GM21528 (cell line): ENCODE data around the gene ALDH7A1.
"Not testable (repeated sequence)": the region's sequence is repeated elsewhere in the genome, so short reads cannot be mapped to it uniquely, and the experiment has no call there.

Source experiments
- ATAC-seq: cut with Tn5 transposase; IDR thresholded peaks from one replicate; pipeline ENCODE4 v1.9.1; 2021; ENCODE audit warnings: mild to moderate bottlenecking, moderate library complexity; ENCODE audit not compliant: unreplicated experiment, low FRiP score

Gene ALDH7A1

DNA sequence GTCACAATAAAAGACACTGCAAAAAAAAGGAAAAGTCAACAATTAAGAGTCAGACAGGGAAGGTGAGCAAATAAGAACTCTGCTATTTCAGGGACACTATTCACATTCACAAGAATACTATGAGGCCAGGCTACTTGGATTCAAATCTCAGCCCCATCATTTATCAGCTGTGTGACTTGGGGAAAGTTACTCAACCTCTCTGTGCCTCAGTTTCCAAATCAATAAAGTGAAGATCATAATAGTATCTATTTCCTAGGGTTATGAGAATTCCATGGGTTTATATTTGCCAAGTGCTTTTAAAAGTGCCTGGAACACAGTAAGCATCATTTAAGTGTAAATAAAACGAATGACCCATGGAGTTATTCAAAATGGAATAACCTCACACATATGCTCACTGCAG, 56.4 kb downstream of the ALDH7A1 start:
- no peak for ATAC-seq

DNA sequence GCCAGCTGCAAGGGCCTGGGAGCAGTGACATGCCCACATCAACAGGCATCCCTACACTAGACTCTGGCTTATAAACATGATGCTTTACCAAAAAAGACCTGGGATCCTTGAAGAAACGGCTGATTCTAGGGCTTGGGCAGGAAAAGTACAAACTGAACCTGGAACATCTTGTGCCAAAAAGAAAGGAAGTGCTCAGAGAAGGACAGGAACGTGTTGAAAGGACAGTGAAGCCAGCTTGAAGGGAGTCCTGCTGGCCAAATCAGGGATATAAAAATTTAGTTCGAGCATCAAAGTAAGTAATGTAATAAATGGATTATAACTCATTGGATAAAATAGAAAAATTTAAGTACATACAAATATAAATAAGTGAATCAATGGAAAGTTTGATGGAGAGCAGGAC, 58.1 kb downstream of the ALDH7A1 start:
- ATAC-seq, result no peak

DNA sequence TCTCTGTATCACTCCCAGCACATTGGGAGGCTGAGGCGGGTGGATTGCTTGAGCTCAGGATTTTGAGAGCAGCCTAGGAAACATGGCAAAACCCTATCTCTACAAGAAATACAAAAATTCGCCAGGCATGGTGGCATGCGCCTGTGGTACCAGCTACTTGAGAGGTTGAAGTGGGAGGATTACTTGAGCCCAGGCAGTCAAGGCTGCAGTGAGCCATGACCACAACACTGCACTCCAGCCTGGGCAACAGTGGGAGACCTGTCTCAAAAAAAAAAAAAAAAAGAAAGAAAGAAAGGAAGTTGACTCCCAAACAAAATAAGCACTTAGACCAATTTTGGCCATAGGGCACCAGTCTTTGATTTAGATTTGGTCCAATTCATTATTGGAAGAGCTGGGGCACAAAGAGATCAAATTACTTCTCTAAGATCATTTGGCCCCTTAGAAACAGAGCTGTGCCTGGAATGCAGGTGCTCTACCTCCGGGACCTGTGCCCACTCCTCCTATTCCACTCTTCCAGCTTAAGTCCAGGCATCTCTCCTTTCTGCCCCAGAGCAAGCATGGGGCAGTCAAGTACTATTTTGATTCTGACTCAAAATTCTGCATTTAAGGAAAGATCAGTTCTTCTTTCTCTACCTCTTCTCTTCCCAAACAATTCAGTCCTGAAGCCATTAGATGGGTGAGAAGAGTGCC, 59.0 kb downstream of the ALDH7A1 start:
- no peak for ATAC-seq

DNA sequence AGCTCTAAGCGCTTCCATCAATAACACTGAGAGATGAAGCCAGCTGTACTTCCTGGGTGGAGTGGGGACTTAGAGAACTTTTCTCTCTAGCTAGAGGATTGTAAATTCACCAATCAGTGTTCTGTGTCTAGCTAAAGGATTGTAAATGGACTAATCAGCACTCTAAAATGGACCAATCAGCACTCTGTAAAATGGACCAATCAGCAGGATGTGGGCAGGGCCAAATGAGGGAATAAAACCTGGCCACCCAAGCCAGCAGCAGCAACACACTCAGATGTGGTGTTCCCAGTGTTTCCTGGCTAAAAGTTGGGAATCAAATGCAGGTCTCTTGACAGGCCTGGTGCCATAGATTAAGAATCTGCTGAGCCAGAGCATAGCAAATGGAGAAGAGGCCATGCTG, 60.5 kb downstream of the ALDH7A1 start:
- no peak for ATAC-seq

DNA sequence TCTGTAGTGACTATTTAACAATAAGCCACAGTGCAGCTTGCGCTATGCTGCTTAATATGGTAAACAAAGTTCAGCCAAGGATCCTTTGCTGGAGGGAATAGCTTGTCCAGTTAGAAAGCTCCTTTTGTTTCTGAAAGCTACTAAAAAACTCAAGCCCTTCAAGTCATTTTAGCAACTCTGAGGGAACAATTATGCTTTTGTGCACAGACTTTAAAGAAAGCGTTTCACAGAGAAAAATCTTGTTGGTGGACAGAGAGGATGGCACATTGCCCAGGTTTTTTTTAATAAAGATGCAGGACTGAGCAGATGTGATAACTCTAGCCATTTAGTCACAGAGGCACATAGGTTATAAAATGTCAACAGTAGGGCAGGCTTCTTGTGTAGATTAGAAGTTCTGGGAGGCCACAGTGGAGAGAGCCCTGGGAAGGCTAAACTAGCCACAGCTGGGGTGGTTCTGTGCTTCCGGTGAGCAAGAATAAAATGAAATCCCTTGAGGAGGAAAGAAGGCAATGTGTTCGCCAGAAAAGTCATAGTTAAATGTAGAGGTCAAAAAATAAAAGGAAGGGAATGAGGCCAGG, 63.4 kb downstream of the ALDH7A1 start:
- no peak for ATAC-seq

DNA sequence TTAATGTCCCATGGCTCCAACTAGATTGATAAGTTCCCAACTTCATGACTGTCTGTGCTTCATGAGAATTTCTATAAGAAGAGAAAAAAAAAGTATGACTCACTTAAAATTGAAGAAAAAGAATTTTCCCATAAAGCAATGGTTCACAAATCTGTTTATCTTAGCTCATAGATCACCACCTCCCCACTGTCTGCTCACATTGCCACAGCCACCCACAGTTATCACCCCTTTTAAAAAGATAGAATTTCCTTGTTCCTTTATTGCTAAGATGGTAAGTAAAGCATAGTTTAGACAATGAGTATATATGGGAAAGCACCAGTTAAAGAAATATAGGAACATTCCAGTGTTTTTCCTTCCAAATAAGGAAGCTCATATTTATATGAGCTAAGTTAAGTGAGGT, 67.1 kb downstream of the ALDH7A1 start:
- ATAC-seq, result no peak

DNA sequence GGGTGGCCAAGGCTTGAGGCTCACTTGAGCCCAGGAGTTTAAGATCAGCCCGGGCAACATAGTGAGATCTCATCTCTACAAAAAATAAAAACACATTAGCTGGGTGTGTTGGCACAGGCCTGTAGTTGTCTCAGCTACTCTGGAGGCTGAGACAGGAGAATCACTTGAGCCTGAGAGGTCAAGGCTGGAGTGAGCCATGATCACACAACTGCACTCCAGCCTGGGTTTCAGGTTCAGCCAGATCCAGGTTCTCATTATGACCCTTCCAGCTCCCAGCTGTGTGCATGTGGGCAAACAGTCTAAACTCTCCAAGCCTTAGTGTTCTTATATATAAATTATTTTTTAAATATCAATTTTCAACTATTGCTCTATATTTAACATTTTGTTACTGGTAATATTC, 67.9 kb downstream of the ALDH7A1 start:
- ATAC-seq, result no peak

DNA sequence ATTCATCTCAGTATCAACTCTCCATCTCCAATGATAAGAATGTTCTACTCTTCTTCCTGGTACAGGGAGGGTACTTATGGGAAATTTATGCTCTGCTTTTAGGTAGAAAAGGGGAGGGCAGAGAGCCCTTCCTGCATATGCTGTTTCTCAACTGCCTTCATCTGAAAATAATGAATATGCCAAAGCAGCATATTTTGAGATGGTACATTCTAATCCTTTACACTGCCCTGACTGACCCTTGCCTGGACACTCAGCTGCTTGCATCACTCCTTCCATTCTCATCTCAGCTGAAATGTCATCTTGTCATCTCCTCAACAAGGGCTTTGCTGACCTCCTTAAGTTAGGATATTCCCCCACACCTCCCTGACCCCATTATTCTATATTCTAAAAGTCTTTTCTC, 68.5 kb downstream of the ALDH7A1 start:
- no peak for ATAC-seq

DNA sequence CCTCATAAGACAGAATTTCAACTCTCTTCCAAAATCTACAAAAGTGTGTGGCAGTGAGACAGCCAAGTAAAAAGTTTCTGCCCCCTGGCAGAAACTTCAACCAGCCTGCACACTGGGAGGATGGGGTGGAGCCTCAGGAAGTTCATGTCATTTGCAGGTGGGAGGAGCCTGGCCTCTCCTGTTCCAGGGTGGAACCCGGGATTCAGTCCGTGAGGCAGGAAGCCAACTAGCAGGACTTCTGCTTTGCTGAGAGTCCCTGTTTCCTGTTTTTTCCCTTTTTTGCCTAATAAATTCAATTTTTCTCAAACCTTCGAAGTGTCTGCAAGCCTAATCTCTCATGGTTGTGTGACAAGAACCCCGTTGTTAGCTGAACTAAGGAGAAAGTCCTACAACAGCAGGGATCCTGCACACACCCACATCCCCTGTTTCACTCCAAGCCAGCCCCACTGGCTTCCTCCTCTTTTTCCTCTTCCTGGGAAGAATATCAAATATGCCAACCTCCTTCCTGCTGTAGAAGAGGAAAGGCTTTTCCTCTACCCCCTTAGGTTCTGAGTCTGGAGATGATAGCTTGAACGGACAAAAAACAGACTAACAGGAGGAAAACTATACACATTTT, 69.3 kb downstream of the ALDH7A1 start:
- no peak for ATAC-seq

DNA sequence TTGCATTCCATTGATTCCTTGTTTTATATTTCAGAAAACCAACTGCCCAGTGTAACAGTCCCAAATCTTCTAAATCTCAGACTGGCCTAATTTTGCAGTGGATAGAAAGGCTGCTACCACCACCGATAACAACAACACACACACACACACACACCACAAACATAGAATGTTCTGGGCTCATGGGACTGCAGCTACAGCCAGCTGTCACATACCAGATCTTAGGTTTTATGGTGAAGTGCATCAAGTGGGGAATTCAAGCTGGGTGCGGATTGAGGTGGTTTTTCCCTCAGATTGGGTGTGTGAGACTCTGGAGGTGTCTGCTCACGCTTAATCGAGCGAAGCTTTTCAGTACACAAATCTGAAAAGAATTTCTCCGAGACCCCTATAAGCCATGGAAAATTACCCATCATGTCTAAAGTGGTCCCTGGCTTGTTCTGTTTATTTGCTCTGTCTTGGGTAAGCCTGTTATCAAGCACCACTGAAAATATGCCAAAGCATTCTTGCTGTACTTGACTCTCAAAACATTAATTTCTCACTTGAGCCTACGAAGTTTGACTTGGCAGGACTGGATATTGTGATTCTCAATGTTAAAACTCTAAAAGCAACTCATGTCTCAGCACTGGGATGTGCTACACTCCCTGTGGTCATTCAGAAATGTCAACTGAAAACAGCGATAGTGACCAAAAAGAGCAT, 71.1 kb downstream of the ALDH7A1 start:
- ATAC-seq, result no peak

DNA sequence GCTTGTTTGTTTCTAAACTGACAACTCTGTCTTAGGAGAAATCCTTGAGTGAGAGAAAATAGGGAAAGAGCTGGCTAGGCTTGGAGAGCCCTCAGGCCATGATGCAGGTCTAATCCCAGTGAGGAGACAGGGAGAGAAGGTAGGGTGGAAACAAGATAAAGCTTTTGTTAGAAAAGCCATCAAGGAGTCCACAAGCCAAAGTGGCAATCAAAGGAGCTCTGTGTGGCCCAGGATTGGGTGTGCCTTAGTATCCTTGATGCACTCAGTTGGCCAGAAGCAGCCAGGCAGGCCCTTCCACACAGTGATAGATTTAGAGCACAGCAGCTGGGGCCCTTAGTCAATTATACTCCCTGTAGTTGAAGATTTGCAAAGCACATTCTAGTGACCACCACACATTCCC, 73.9 kb downstream of the ALDH7A1 start:
- ATAC-seq, result no peak

DNA sequence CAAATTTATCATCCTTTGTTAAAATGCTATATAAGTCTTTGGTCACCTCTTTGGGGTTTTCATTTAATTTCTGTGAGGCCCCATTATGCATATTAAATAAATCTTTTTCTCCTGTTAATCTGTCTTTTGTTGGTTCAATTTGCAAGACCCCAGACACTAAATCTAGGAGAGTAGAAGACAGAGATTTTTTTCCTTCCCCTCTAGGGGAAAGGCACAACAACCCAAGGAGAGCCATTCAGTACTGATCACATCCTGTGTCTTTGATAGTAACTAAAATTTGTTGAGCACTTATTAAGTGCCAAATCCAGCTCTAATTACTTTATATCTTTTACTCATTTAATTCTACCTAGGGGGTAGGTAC, 74.4 kb downstream of the ALDH7A1 start:
- no peak for ATAC-seq

DNA sequence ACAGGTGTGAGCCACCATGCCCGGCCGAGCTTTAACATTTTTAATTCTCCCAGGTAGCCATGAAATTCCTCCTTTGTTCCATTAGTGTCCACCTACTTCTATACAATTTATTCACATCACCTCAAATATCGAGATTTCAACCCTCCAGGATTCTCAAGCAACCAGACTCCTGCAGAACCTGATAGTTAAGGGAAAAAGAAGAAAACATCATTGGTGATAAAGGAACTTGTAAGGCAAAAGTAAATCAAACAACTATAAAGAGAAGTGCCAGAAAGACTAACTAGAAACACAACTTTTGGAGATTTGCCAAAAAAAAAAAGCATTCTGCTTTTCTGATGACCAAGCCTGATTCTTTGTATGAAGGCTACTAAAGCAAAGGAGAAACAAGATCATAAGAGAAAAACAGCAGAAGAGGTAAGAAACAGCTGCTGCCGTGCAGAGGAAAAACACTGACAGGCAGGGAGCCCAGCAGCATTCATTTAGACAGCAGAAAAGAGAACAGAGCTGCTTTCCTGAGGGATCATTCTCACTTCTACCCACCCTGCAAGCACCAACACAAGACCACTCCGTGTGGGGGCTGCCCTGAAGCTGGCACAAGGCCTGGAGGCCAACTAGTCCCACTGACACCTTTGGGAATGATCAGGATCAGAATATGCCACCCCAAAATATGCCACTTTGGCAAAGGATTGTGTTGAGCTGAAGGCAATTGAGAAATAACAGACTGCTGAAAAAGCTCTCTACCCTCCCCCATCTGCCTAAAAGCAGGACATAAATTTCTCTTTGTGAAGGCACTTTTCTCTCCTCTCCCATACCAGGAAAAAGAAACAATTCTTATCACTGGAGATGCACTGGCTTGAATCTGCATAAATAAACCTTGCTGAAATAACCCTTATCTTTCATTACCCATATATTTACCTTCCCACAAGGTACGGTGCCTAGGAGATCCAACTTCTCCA, 75.1 kb downstream of the ALDH7A1 start:
- ATAC-seq, result no peak

DNA sequence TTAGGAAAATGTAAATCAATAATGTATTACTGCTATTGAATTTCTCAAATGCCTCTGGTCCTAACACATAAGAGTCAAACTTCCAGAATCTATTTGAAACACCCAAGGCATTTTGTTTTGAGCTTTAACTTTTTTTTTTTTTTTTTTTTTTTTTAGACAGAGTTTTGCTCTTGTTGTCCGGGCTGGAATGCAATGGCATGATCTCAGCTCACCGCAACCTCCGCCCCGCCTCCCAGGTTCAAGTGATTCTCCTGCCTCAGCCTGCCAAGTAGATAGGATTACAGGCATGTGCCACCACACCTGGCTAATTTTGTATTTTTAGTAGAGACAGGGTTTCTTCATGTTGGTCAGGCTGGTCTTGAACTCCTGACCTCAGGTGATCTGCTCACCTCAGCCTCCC, 75.8 kb downstream of the ALDH7A1 start:
- not testable (repeated sequence) for ATAC-seq

DNA sequence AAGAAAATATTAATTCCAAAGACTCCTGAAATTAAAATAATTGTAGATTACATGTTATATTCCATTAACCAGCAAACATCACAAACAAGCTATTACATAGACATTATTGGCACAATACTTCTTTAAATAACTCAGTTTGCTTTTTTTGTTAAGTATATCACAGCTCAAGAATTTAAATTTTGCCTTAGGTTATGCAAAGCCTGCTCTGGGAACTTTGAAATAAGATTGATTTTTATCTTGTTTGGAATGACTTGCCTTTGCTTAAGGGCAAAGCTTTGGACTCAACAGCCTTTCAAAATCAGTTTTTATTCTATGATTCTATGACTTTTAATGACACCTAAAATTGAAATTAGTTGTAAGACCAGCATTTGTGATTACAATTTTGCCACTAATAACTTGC, 78.2 kb downstream of the ALDH7A1 start:
- ATAC-seq, result no peak

DNA sequence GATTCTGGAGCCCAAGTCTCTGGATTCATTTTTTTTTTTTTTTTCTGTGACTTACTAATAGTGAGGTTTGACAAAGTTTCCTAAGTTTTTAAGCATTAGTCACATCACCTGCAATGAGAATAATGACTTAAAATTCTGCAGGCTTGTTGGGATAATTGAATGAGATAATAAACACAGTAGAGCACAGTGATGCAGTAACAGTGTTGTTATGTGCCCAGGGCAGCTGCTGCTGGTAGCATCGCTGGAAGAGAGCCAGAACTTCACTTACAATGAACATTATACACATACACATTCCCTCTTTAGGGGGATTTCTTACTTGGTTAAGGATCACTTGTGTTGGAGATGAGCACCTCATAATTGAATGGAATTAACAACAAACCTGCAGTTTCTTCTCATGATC, 78.9 kb downstream of the ALDH7A1 start:
- ATAC-seq, result no peak

DNA sequence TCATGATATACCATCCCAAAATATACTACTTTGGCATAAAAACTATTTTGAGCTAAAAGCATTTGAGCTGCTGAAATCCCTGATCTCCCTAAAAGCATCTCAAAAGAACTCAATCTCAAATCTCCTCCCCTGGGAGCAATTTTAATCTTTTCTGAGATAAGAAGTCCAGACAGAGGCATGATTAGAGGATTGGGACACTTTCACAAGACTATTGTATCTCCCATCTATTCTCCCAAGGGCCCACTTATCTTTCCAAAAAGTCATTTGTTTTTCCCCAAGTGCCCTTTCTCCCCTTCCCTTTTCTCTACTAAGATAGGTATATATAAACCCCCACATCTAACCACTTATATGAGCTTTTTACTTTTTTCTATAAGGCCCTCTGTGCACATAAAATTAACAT, 79.7 kb downstream of the ALDH7A1 start:
- ATAC-seq, result no peak

DNA sequence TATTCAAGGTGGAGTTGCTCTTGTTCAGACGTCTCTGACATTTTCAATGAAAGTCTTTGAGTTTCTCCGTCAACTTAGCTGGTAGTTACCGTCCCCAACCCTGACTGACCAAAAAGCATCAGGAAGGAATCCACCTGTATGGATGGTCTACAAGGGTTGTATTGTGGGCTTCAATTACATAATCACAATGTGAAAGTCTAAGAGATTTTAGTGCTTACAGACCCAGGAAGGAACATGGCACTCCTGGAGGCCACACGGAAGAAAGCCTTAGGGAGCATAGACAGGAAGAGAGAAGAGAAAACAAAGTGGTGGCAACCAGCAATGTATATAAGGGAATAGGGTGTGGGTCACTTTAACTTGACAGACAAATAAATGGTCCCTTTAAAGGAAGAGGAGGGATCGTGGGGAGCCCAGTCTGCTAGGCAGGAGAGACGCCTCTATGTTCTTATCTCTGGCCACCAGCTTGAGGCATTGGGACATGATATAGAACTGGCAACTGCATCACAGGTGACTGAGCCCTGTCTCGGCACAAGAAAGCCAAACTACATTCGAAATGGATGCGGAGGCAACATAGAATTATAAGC, 80.4 kb downstream of the ALDH7A1 start:
- ATAC-seq, result no peak

DNA sequence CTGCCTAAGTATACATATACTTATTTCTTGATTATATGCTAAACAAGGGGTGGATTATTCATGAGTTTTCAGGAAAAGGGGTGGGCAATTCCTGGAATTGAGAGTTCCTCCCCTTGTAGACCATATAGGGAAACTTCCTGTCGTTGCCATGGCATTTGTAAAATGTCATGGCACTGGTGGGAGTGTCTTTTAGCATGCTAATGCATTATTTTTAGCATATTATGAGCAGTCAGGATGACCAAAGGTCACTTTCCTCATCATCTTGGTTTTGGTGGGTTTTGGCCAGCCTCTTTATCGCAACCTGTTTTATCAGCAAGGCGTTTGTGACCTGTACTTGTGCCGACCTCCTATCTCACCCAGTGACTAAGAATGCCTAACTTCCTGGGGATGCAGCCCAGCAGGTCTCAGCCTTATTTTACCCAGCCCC, 80.9 kb downstream of the ALDH7A1 start:
- ATAC-seq, result no peak

DNA sequence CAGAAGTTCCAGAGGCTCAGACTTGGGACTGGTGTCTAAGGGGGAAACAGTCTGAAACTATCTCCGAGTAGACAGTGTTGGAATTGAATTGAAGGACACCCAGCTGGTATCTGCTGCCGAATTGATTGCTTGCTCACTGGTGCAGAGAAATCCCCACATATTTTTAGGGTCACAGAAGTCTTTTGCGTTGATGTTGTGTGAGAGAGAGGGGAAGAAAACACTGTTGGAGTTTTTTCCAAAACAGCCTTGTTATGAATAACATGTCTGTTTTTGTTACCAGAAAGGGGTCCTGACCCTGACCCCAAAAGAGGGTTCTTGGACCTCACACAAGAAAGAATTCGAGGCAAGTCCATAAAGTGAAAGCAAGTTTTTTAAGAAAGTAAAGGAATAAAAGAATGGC, 81.3 kb downstream of the ALDH7A1 start:
- ATAC-seq, result no peak
